Activated gamma-delta T cell treated with Interleukin-2 at 50 U/mL for 16 hours (primary cell): Measurements from ENCODE around the gene HSPB9.

Experiments
- DNase-seq: peaks from one replicate; pipeline ENCODE4 v3.0.0-alpha.2; 2020

The HSPB9 gene

GRCh38 chr17:42122371-42123303 is at the start of gene HSPB9:
Gene HSPB9 (plus strand): TSS chr17:42122804. CDS start chr17:42122851, 47 bp downstream.
- DNase-seq, result no peak

- no peak for DNase-seq
These were observed 46.8 kb upstream of the HSPB9 start for GRCh38 chr17:42075789-42076188.

- DNase-seq, result no peak
These were observed 45.6 kb upstream of the HSPB9 start for GRCh38 chr17:42076797-42077559.

GRCh38 chr17:42077755-42078154 is 44.8 kb upstream of the HSPB9 start:
- no peak for DNase-seq

GRCh38 chr17:42078396-42079043 is 44.1 kb upstream of the HSPB9 start:
- no peak for DNase-seq

- DNase-seq, result no peak
These were observed 43.1 kb upstream of the HSPB9 start for GRCh38 chr17:42079541-42079940.

GRCh38 chr17:42081516-42082129 is 41.0 kb upstream of the HSPB9 start:
- no peak for DNase-seq

- DNase-seq, result no peak
These were observed 35.4 kb upstream of the HSPB9 start for GRCh38 chr17:42087042-42087701.

- DNase-seq, result no peak
These were observed 34.6 kb upstream of the HSPB9 start for GRCh38 chr17:42087736-42088705.

- DNase-seq, result no peak
These were observed 33.9 kb upstream of the HSPB9 start for GRCh38 chr17:42088736-42089135.

GRCh38 chr17:42090964-42091790 is 31.4 kb upstream of the HSPB9 start:
- no peak for DNase-seq

- no peak for DNase-seq
These were observed 29.7 kb upstream of the HSPB9 start for GRCh38 chr17:42092939-42093338.

- no peak for DNase-seq
These were observed 28.1 kb upstream of the HSPB9 start for GRCh38 chr17:42094375-42095069.

- no peak for DNase-seq
These were observed 26.1 kb upstream of the HSPB9 start for GRCh38 chr17:42096360-42097111.

- no peak for DNase-seq
These were observed 24.6 kb upstream of the HSPB9 start, which contains the start of gene ZNF385C for GRCh38 chr17:42097691-42098631. Gene ZNF385C (minus strand): TSS chr17:42098473. CDS start chr17:42063056, 35,417 bp downstream.

GRCh38 chr17:42098730-42099399 is 23.7 kb upstream of the HSPB9 start:
- DNase-seq, result no peak
